HepG2 (cell line): ENCODE results near the gene ARL3. TPM values are rescaled to one million over a fixed set of nuclear protein-coding genes. Genes with fewer than 3 reads are reported as not detected.

Source experiments
- CCAR2 ChIP-seq: fragments of 200-400 bp; formaldehyde crosslinking; optimal IDR thresholded peaks from 2 replicates; pipeline ENCODE3; 2018; ENCODE audit warnings: low read depth, mild to moderate bottlenecking, low read length, moderate library complexity
- EZH2 ChIP-seq: conservative IDR thresholded peaks from 2 replicates; pipeline ENCODE4 v1.6.1; 2012; ENCODE audit warnings: mild to moderate bottlenecking, low read depth, low read length, moderate library complexity
- HMGXB4 ChIP-seq, 2 experiments: sonication (generic) in 1 of 2; formaldehyde crosslinking in 1 of 2; IDR thresholded peaks; 2 replicates each; pipeline versions ENCODE4 v1.4.0 to v1.6.1; 2018 to 2020; ENCODE audit warnings: missing genetic modification reagents in 2 of 2, borderline replicate concordance in 1 of 2, low read depth in 1 of 2, mild to moderate bottlenecking in 1 of 2, missing biosample characterization in 1 of 2
- IRF1 ChIP-seq: sonication (generic); formaldehyde crosslinking; IDR thresholded peaks from 2 replicates; pipeline ENCODE4 v1.4.0; 2020; ENCODE audit warnings: low read depth, mild to moderate bottlenecking, missing genetic modification reagents
- KLF9 ChIP-seq: IDR thresholded peaks from 2 replicates; pipeline ENCODE4 v1.6.1; 2016; ENCODE audit warnings: low read depth
- POLR2A ChIP-seq, 2 experiments: IDR thresholded peaks; 2 replicates each; pipeline ENCODE4 v1.6.1; 2011; ENCODE audit warnings: low read depth in 2 of 2, low read length in 2 of 2, mild to moderate bottlenecking in 1 of 2, moderate library complexity in 1 of 2; ENCODE audit not compliant: insufficient read depth in 1 of 2
- POLR2AphosphoS5 ChIP-seq: IDR thresholded peaks from 2 replicates; pipeline ENCODE4 v1.6.1; 2012; ENCODE audit warnings: low read depth, low read length
- RAD51 ChIP-seq: fragments of 450-650 bp; IDR thresholded peaks from 2 replicates; pipeline ENCODE4 v1.6.1; 2016; ENCODE audit warnings: borderline replicate concordance
- RBFOX2 ChIP-seq: fragments of 200-400 bp; formaldehyde crosslinking; IDR thresholded peaks from 2 replicates; pipeline ENCODE4 v1.6.1; 2017; ENCODE audit warnings: low read depth, mild to moderate bottlenecking, low read length
- SP140L ChIP-seq: sonication (generic); formaldehyde crosslinking; IDR thresholded peaks from 2 replicates; pipeline ENCODE4 v1.4.0; 2020; ENCODE audit warnings: missing genetic modification reagents, borderline replicate concordance
- SP4 ChIP-seq: sonication (generic); formaldehyde crosslinking; IDR thresholded peaks from 2 replicates; pipeline ENCODE4 v1.8.1; 2023; ENCODE audit warnings: mild to moderate bottlenecking, missing genetic modification reagents
- SP5 ChIP-seq: IDR thresholded peaks from 2 replicates; pipeline ENCODE4 v1.6.1; 2016; ENCODE audit warnings: low read depth, borderline replicate concordance
- TBP ChIP-seq: sonication (generic); formaldehyde crosslinking; IDR thresholded peaks from 2 replicates; pipeline ENCODE4 v1.5.0; 2020; ENCODE audit warnings: missing genetic modification reagents
- TFDP2 ChIP-seq: sonication (generic); formaldehyde crosslinking; IDR thresholded peaks from 2 replicates; pipeline ENCODE4 v1.4.0; 2020; ENCODE audit warnings: missing genetic modification reagents
- THYN1 ChIP-seq: sonication (generic); formaldehyde crosslinking; IDR thresholded peaks from 2 replicates; pipeline ENCODE4 v1.8.1; 2023; ENCODE audit warnings: low read depth, mild to moderate bottlenecking, moderate library complexity, missing genetic modification reagents, borderline replicate concordance
- ZC3H13 ChIP-seq: sonication (generic); formaldehyde crosslinking; IDR thresholded peaks from 2 replicates; pipeline ENCODE4 v1.8.1; 2023; ENCODE audit warnings: mild to moderate bottlenecking, missing genetic modification reagents, moderate library complexity
- ZFP37 ChIP-seq: sonication (generic); formaldehyde crosslinking; IDR thresholded peaks from 2 replicates; pipeline ENCODE4 v1.4.0; 2020; ENCODE audit warnings: missing genetic modification reagents, borderline replicate concordance
- ZKSCAN1 ChIP-seq: fragments of 150-350 bp; IDR thresholded peaks from 2 replicates; pipeline ENCODE4 v1.6.1; 2014; ENCODE audit warnings: low read length
- ZKSCAN8 ChIP-seq: IDR thresholded peaks from 2 replicates; pipeline ENCODE4 v1.6.1; 2016; ENCODE audit warnings: borderline replicate concordance, missing genetic modification reagents, missing compliant biosample characterization
- ZMYM3 ChIP-seq: sonication (generic); formaldehyde crosslinking; IDR thresholded peaks from 2 replicates; pipeline ENCODE4 v1.5.1; 2020; ENCODE audit warnings: mild to moderate bottlenecking, missing genetic modification reagents
- ZNF160 ChIP-seq: sonication (generic); formaldehyde crosslinking; IDR thresholded peaks from 2 replicates; pipeline ENCODE4 v1.8.0; 2022; ENCODE audit warnings: mild to moderate bottlenecking, inconsistent platforms, missing genetic modification reagents
- ZNF3 ChIP-seq: IDR thresholded peaks from 2 replicates; pipeline ENCODE4 v1.7.0; 2017; ENCODE audit warnings: inconsistent platforms
- polyA plus RNA-seq, 8 experiments: library from polyadenylated mRNA; depleted of rRNA in 3 of 8; stranded (reverse) in 7 of 8; unstranded in 1 of 8; fragments of >200 nt; fragmentation: Illumina TruSeq in 4 of 8; extraction: Trizol in 4 of 8; gene quantifications; 2 replicates each; pipeline versions ENCODE4 v1.2.1 to v1.2.3, GENCODE V29; 2011 to 2016; ENCODE audit warnings: low read depth in 4 of 8, missing spikeins in 1 of 8, mixed read lengths in 1 of 8; ENCODE audit not compliant: insufficient read depth in 1 of 8
- total RNA-seq, 5 experiments: library from RNA; depleted of rRNA; stranded (reverse); fragments of >200 nt; fragmentation: Illumina TruSeq; extraction: Trizol; gene quantifications; 2 replicates each; pipeline ENCODE4 v1.2.3, GENCODE V29; 2016; ENCODE audit warnings: low read depth in 1 of 5
- TF ChIP-seq, protein P1 (sequence below), 2 experiments: sonication (generic) in 1 of 2; formaldehyde crosslinking in 1 of 2; IDR thresholded peaks; 2 replicates each; pipeline versions ENCODE4 v1.4.0 to v1.6.1; 2016 to 2020; ENCODE audit warnings: borderline replicate concordance in 1 of 2, low read depth in 1 of 2, mild to moderate bottlenecking in 1 of 2, missing genetic modification reagents in 1 of 2

Gene ARL3
- total and polyA plus RNA-seq, 2 of the 13 experiments (the other 11 are each of a cell fraction or from before 2014, with no cell fraction given), result 5.2 to 6.6 TPM

- peak in 1 of 2 experiments; percentile 47; a peak in 1 of 4 replicates for TF ChIP-seq POLR2A (IDR thresholded peaks at IDR 0.05; ENCODE audit: insufficient read depth in 1 of 2, low read depth in 2 of 2, low read length in 2 of 2)
- TF ChIP-seq ZNF160 (CRISPR knock-in tag), result no peak
- no peak for TF ChIP-seq ZMYM3
- no peak for TF ChIP-seq THYN1 (CRISPR knock-in tag)
- no peak for TF ChIP-seq KLF9 (CRISPR knock-in tag)
- TF ChIP-seq ZKSCAN8 (CRISPR knock-in tag), result no peak
- TF ChIP-seq SP140L, result no peak
- TF ChIP-seq, protein P1, sequence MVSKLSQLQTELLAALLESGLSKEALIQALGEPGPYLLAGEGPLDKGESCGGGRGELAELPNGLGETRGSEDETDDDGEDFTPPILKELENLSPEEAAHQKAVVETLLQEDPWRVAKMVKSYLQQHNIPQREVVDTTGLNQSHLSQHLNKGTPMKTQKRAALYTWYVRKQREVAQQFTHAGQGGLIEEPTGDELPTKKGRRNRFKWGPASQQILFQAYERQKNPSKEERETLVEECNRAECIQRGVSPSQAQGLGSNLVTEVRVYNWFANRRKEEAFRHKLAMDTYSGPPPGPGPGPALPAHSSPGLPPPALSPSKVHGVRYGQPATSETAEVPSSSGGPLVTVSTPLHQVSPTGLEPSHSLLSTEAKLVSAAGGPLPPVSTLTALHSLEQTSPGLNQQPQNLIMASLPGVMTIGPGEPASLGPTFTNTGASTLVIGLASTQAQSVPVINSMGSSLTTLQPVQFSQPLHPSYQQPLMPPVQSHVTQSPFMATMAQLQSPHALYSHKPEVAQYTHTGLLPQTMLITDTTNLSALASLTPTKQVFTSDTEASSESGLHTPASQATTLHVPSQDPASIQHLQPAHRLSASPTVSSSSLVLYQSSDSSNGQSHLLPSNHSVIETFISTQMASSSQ (IDR thresholded peaks at IDR 0.05; ENCODE audit: low read depth), result no peak
- TF ChIP-seq, protein P1 (CRISPR knock-in tag; IDR thresholded peaks at IDR 0.05; ENCODE audit: borderline replicate concordance), result no peak
- TF ChIP-seq IRF1 (CRISPR knock-in tag), result no peak
- TF ChIP-seq ZNF3 (CRISPR knock-in tag), result no peak
- peak; percentile 48 for TF ChIP-seq POLR2AphosphoS5
- TF ChIP-seq RAD51, result no peak
- no peak for TF ChIP-seq EZH2
- no peak for TF ChIP-seq ZKSCAN1
- no peak for TF ChIP-seq TBP (CRISPR knock-in tag)
- 0 out of 2 replicates have a peak, but pooled peaks have one; percentile 4 for TF ChIP-seq SP5 (CRISPR knock-in tag)
- no peak for TF ChIP-seq ZC3H13 (CRISPR knock-in tag)
- no peak for TF ChIP-seq SP4 (CRISPR knock-in tag)
- TF ChIP-seq RBFOX2, result peak; percentile 62
- no peak for TF ChIP-seq ZFP37 (CRISPR knock-in tag)
- no peak for TF ChIP-seq TFDP2 (CRISPR knock-in tag)
- TF ChIP-seq HMGXB4 (CRISPR knock-in tag; IDR thresholded peaks at IDR 0.05; ENCODE audit: borderline replicate concordance in 1 of 2, low read depth in 1 of 2), result no peak
- TF ChIP-seq CCAR2, result no peak
These were observed 70.7 kb downstream of the ARL3 start (continued) for GRCh38 chr10:102643336-102644065.
